ENCODE measurements around the gene FYTTD1.
A peak's percentile ranks its signal among the peaks of the same experiment; 100 is the strongest.

FYTTD1 gene

DNA sequence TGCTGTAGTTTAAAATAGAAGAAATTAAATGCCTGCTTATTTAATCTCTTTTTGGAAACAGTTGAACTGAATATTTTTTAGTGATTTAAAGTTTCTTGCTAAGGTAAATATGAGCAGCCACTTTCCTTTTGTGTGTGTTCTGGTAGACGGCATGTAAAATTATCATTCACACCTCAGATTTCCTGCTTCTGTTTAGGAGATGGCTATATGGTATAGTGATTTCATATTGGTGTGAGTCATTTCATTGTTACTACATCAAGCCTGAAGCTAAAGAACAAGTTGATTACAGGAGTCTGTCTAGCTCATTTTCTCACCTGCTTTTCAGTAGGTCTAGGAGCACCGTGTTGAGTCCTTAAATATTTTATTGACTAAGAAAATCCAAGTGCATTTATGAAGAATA lies 43.6 kb downstream of the FYTTD1 start:
- no peak overlapping the region for H3K4me3 ChIP-seq (ENCODE audit: low read depth, low read length)
- TF ChIP-seq, protein P1, sequence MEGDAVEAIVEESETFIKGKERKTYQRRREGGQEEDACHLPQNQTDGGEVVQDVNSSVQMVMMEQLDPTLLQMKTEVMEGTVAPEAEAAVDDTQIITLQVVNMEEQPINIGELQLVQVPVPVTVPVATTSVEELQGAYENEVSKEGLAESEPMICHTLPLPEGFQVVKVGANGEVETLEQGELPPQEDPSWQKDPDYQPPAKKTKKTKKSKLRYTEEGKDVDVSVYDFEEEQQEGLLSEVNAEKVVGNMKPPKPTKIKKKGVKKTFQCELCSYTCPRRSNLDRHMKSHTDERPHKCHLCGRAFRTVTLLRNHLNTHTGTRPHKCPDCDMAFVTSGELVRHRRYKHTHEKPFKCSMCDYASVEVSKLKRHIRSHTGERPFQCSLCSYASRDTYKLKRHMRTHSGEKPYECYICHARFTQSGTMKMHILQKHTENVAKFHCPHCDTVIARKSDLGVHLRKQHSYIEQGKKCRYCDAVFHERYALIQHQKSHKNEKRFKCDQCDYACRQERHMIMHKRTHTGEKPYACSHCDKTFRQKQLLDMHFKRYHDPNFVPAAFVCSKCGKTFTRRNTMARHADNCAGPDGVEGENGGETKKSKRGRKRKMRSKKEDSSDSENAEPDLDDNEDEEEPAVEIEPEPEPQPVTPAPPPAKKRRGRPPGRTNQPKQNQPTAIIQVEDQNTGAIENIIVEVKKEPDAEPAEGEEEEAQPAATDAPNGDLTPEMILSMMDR (IDR thresholded peaks at IDR 0.05; ENCODE audit: low read depth, low read length), result no peak
- TF ChIP-seq POLR2A (IDR thresholded peaks at IDR 0.05; ENCODE audit: extremely low read depth, insufficient read length) (no peak), MYC (IDR thresholded peaks at IDR 0.05; ENCODE audit: low read depth, low read length) (no peak)
- TF ChIP-seq, protein P2, sequence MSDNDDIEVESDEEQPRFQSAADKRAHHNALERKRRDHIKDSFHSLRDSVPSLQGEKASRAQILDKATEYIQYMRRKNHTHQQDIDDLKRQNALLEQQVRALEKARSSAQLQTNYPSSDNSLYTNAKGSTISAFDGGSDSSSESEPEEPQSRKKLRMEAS (IDR thresholded peaks at IDR 0.05; ENCODE audit: low read depth, low read length), result no peak
- peak; percentile 54 for DNase-seq (ENCODE audit: low read depth)

DNA sequence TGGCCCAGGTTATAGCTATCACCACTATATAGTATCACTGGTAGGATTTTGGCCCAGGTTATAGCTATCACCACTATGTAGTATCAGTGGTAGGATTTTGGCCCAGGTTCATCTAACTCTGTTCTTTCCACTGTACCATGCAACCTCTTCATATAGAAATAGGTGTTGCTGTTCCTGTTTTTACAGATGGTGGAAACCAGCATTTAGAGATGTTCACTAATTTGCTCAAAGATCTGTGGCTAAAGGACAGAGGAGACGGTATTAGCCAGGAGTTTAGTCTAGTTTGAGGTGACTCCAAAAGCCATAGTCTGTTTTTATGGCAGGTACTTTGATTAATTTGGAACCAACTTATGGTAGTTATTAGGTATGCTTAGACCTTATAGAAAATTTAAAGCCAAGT lies 44.4 kb downstream of the FYTTD1 start:
- no peak for DNase-seq (ENCODE audit: low read depth)
- TF ChIP-seq, protein P1 (IDR thresholded peaks at IDR 0.05; ENCODE audit: low read depth, low read length), result no peak
- no peak for TF ChIP-seq MYC (IDR thresholded peaks at IDR 0.05; ENCODE audit: low read depth, low read length)
- TF ChIP-seq POLR2A (IDR thresholded peaks at IDR 0.05; ENCODE audit: extremely low read depth, insufficient read length), result no peak
- TF ChIP-seq, protein P2 (IDR thresholded peaks at IDR 0.05; ENCODE audit: low read depth, low read length), result no peak
- no peak overlapping the region for H3K4me3 ChIP-seq (ENCODE audit: low read depth, low read length)

DNA sequence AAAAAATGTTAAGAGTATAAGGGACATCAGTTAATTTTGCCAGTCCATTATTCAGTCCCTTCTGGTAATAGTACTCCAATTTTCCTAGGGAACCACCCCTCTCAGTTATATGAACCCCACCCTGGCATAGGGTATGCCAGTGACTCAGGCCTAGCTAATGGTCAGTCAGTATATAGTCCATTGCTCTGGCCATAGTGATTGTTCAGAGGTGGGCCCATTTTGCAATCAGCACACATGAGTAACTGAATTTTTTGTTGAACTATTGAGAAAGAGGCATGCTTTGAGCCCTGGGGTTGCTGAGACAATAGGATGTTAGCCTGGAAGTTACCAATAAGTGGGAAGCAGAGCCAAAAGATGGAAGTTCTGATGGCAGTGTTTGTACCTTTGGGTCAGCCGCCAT lies 45.5 kb downstream of the FYTTD1 start:
- DNase-seq (ENCODE audit: low read depth), result peak; percentile 23
- no peak overlapping the region for H3K4me3 ChIP-seq (ENCODE audit: low read depth, low read length)
- TF ChIP-seq, protein P2 (IDR thresholded peaks at IDR 0.05; ENCODE audit: low read depth, low read length), result no peak
- no peak for TF ChIP-seq POLR2A (IDR thresholded peaks at IDR 0.05; ENCODE audit: extremely low read depth, insufficient read length)
- TF ChIP-seq MYC (IDR thresholded peaks at IDR 0.05; ENCODE audit: low read depth, low read length), result no peak
- TF ChIP-seq, protein P1 (IDR thresholded peaks at IDR 0.05; ENCODE audit: low read depth, low read length), result no peak

DNA sequence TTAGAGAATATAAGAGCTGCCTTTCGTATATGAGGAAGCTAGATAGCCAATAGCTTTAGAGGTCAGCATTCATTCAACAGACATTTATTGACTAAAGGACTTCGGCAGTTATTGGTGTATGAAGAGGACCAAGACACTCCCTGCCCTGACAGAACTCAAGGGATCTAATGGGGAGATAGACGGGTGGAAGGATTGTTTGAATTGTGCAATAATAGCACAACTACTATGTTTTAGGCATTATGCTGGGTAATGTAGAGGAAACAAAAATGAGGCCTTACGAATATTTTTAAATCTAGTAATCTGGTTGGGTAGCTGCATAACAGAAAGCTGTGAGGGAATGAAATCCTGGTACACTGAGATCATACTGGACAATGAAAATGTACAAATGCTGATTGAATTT lies 46.4 kb downstream of the FYTTD1 start:
- TF ChIP-seq POLR2A (IDR thresholded peaks at IDR 0.05; ENCODE audit: extremely low read depth, insufficient read length) (no peak), MYC (IDR thresholded peaks at IDR 0.05; ENCODE audit: low read depth, low read length) (no peak)
- TF ChIP-seq, protein P2 (IDR thresholded peaks at IDR 0.05; ENCODE audit: low read depth, low read length), result no peak
- TF ChIP-seq, protein P1 (IDR thresholded peaks at IDR 0.05; ENCODE audit: low read depth, low read length), result no peak
- no peak overlapping the region for H3K4me3 ChIP-seq (ENCODE audit: low read depth, low read length)
- DNase-seq (ENCODE audit: low read depth), result no peak

DNA sequence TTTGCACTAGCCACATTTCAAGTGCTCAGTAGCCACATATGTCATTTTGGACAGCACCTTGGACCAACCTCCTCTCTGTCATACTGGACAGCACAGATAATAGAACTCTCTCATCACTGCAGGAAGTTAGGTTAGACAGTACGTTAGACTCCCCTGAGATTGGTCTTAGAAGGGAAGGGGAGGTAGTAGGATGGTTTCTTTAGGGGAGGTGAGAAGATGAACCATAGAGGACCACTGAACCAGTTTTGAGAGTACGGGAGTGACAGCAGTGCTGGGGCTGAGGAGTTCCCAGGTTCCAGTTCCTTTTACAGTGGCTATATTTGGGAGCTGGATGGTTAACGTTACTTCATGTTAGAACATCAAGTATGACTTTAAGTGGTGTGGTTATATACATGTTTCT lies 49.2 kb downstream of the FYTTD1 start:
- no peak overlapping the region for H3K4me3 ChIP-seq (ENCODE audit: low read depth, low read length)
- no peak for DNase-seq (ENCODE audit: low read depth)
- TF ChIP-seq, protein P1 (IDR thresholded peaks at IDR 0.05; ENCODE audit: low read depth, low read length), result no peak
- TF ChIP-seq POLR2A (IDR thresholded peaks at IDR 0.05; ENCODE audit: extremely low read depth, insufficient read length), result no peak
- TF ChIP-seq, protein P2 (IDR thresholded peaks at IDR 0.05; ENCODE audit: low read depth, low read length), result no peak
- no peak for TF ChIP-seq MYC (IDR thresholded peaks at IDR 0.05; ENCODE audit: low read depth, low read length)

DNA sequence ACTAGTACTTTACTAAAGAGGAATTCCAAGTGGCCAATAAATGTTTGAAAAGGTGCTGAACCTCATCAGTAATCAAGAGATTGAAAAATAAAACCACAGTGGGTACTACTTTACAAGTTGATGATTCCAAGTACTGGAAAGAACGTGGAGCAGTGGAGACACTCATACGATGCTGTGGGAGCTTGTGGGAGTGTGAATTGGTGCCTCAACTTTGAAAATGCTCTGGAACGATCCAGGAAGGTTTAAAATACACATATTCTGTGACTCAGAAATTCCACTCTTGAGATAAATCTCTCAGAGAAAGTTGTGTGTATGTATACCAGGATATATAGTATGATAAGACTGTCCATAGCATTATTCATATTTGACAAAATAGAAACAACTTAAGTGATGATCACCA lies 50.7 kb downstream of the FYTTD1 start:
- TF ChIP-seq, protein P1 (IDR thresholded peaks at IDR 0.05; ENCODE audit: low read depth, low read length), result no peak
- TF ChIP-seq, protein P2 (IDR thresholded peaks at IDR 0.05; ENCODE audit: low read depth, low read length), result no peak
- TF ChIP-seq POLR2A (IDR thresholded peaks at IDR 0.05; ENCODE audit: extremely low read depth, insufficient read length) (no peak), MYC (IDR thresholded peaks at IDR 0.05; ENCODE audit: low read depth, low read length) (no peak)
- H3K4me3 ChIP-seq (ENCODE audit: low read depth, low read length), result no peak overlapping the region
- DNase-seq (ENCODE audit: low read depth), result no peak
